Posterior vena cava (tissue), 2 donors: ENCODE results near the gene METTL16. TPM values are rescaled to one million over a fixed set of nuclear protein-coding genes. Genes with fewer than 3 reads are reported as not detected.
"Not testable (repeated sequence)": the region's sequence is repeated elsewhere in the genome, so short reads cannot be mapped to it uniquely, and the experiment has no call there.

Experiments
- DNase-seq: peaks from one replicate; pipeline ENCODE4 v3.0.0-alpha.2; 2020; ENCODE audit warnings: low spot score
- intact Hi-C, 2 donors: fragments of 100-400 bp; cut with DNase I; formaldehyde crosslinking; loops; one replicate each; pipeline versions ENCODE4 v1.14.1 to v1.14.2; 2022 to 2023
- total RNA-seq, 2 donors: library from RNA; stranded (reverse); fragmentation: NEBNext Ultra II Directional; extraction: Animal tissue kit (Norgen Biotek cat#: 25700); gene quantifications; one replicate each; pipeline ENCODE4 v1.2.1, GENCODE V29; 2021
- donor health status: DM: yes; HTN: yes; CAD: no.
- donor health status: DM: yes; HTN: yes; CAD: no.

The METTL16 gene
- total RNA-seq, 2 donors from 2014 or later = 27.6 to 29.4 TPM

DNA sequence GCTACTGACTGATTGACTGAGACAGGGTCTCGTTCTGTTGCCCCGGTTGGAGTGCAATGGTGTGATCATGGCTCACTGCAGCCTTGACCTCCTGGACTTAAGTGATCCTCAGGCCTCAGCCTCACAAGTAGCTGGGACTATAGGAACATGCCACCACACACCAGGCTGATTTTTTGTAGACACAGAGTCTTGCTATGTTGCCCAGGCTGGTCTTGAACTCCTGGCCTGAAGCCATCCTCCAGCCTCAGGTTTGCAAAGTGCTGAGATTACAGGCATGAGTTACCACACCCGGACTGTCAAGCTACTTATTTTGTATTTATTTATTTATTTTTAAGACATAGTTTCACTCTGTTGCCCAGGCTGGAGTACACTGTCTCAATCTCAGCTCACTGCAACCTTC, 55.2 kb downstream of the METTL16 start:
- DNase-seq = no peak

DNA sequence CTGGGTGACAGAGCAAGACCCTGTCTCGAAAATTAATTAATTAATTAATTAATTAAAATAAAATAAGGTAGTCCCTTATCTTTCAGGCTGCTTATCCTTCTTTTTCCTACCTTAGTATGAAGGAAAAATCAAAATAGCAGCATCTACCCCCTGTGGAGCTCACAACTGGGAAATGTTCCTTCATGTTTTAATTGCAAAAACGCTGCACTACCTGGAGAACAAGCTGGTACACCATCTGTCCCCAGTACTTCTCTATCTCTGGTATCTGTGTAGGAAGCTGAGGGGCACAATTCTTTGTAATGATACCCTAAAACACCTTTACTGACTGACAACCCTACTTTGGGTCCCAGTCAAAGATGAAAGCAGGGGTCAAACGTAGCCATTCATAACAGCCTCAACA, 55.7 kb downstream of the METTL16 start:
- DNase-seq = no peak
- intact Hi-C loops = no loop called here

More for the DNA sequence above, 55.2 kb downstream of the METTL16 start:
- intact Hi-C loops = no loop called here

DNA sequence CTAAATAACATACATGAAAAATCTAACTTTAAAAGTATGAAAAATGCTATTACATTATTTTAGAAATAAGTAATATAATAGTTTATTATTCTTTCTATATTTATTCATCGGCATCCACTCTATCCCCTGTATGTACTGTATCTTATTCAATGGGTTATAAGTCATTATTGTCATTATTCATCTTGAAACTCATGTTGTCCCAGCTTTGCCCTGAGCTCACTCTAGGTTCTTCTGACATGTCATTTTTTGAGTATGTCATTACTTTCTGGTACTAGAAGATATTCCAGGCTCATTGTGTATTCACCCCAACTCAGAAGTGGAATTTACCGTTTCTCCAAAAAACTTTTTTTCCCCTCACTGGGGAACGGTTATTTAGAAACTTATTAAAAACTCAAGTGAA, 57.8 kb downstream of the METTL16 start:
- intact Hi-C loops = no loop called here
- no peak for DNase-seq

DNA sequence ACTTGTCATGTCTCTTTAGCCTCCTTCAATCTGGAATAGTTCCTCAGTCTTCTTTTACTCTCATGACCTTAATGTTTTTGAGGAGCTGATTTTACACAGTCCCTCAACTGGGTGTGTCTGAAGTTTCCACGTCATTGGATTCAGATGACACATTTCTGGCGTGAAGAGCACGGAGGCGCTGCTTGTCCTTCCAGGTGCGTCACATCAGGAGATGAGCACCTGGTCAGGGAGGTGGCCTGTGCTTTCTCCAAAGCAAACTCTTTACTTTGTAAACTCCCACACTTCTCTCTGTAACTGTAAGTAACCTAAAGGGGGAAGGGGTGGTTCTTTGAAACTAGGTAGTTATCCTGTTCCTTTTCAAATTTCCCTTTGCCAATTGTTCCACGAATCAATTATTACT, 58.4 kb downstream of the METTL16 start:
- intact Hi-C loops = no loop called here
- DNase-seq = no peak

DNA sequence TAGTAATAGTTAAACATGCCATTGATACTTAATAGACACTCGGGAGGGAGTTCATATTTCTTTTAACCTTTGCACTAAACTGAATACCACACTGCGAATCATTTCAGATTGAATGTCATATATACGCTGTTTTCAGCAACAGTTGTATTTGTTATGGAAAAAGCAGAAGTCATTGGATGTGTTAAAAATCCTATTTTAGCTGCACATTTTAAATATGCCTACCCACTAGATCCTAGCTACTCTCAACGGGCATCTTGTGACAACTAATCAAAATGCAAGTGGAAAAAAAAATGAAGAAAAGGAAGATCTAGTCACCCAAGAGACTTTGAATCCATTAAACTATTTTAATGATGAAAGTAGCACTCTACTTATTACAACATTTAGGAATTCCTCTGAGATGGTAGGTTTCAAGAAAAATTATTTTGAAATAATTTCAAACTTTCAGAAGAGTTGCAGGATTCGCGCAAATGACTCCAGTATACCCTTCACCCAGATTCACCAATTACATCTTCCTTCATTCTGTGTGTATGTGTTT, 59.4 kb downstream of the METTL16 start:
- no peak for DNase-seq
- intact Hi-C loops = no loop called here

DNA sequence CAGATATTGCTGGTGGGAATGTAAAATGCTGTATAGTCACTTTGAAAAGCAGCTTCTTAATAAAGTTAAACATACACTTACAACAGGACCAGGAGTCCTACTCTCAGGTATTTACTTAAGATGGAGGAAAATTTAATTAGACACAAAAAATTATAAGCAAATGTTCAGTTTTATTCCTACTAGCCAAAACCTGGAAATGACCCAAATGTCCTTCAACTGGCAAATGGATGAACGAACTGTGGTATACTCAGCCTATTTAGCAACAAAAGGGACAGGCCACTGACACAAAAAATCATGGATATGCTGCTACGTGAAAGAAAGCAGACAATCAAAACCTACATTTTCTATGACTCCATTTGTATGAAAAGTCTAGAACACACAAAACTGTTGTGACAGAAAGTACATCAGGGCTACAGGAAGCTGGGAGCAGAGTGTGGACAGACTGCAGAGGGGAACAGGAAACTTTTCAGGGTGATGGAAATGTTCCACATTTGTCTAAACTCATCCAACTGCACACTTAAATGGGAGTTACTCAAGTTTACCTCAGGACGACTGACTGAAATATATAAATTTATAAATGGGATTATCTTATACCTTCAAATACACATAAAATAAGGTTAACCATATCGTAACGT, 61.6 kb downstream of the METTL16 start:
- intact Hi-C loops = no loop called here

DNA sequence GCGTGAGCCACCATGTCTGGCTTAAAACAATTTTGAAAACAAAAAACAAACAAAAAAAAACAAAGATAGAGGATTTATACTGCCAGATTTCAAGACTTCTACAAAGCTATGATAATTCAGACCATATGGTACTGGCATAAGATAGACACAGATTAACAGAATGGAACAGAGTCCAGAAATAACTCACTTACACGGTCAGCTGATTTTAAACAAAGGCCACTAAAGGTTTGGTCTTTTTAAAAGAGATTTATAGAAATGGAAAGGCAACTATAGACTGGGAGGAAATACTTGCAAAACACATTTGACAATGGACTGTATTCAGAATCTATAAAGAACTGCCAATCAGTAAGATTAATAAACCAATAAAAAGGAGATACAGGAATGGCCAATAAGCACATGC, 62.2 kb downstream of the METTL16 start:
- no peak for DNase-seq
- intact Hi-C loops = no loop called here

More for the DNA sequence above, 61.6 kb downstream of the METTL16 start:
- no peak for DNase-seq

DNA sequence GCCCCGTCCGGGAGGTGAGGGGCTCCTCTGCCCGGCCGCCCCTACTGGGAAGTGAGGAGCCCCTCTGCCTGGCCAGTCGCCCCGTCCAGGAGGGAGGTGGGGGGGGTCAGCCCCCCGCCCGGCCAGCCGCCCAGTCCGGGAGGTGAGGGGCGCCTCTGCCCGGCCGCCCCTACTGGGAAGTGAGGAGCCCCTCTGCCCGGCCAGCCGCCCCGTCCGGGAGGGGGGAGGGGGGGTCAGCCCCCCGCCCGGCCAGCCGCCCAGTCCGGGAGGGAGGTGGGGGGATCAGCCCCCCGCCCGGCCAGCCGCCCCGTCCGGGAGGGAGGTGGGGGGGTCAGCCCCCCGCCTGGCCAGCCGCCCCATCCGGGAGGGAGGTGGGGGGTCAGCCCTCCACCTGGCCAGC, 64.2 kb downstream of the METTL16 start:
- intact Hi-C loops, DNase-seq: not testable (repeated sequence)

DNA sequence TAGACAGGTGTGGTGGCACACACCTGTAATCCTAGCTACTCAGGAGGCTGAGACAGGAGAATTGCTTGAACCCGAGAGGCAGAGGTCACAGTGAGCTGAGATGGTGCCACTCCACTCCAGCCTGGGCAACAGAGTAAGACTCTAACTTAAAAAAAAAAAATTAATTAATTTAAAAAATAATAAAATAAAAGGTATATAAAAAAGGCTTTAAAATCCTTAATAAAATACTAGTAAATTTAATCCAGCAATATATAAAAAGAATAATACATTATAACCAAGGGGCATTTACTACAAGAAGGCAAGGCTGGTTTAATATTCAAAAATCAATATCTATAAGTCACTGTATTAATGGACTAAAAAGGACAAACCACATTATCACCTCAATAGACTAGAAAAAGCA, 66.0 kb downstream of the METTL16 start:
- no peak for DNase-seq
- intact Hi-C loops = no loop called here

DNA sequence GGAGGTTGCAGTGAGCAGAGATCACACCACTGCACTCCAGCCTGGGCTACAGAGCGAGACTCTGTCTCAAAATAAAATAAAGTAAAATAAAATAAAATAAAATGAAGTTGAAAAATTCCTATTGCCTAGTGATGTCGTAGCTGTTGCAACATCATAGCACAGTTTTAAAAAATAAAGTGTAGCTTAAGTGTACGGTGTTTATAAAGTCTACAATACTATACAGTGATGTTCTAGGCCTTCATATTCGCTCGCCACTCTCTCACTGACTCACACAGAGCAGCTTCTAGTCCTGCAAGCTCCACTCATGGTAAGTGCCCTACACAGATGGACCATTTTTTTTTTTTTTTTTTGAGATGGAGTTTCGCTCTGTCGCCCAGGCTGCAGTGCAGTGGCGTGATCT, 67.3 kb downstream of the METTL16 start:
- intact Hi-C loops = no loop called here
- DNase-seq = no peak

DNA sequence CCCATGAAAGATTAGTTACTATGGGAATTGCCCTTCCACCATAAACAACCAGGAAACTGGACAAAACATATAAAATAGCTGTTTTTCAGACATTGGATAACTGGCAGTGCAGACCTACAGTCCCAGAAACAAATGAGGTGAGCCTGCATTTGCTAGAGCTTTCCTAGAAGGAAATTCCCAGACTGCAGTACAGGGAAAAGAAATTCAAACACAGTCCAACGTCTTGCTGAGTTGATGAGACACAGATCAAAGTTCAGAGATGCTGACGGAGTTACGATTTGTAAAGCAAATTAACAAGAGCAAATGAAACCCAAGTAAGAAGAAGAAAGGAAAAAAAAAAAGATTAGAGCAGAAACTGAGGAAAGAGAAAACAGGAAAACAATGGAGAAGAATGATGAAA, 69.5 kb downstream of the METTL16 start:
- intact Hi-C loops = no loop called here
- DNase-seq = no peak

DNA sequence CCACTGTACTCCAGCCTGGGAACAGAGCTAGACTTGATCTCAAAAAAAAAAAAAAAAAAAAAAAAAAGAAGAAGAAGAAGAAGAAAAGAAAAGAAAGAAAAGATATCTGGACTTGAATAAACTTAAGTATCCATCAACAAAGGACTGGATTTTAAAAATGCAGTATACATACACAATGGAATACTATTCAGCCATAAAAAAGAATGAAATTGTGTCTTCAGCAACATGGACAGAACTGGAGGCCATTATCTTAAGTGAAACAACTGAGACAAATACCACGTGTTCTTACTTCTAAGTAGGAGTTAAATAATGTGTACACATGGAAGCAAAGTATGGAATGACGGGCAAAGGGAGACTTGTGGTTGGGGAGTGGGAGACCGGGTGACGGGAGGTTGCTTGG, 70.8 kb downstream of the METTL16 start:
- intact Hi-C loops = no loop called here
- DNase-seq = no peak

DNA sequence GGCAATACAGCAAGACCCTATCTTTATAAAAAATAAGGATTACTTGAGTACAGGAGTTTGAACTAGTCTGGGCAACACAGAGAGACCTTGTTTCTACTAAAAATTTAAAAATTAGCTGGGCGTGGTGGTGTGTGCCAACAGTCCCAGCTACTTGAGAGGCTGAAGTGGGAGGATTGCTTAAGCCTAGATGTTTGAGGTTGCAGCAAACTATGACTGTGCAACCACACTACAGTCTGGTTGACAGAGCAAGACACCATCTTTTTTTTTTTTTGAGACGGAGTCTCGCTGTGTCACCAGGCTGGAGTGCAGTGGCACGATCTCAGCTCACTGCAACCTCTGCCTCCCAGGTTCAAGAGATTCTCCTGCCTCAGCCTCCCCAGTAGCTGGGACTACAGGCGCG, 71.7 kb downstream of the METTL16 start:
- DNase-seq, intact Hi-C loops: not testable (repeated sequence)

DNA sequence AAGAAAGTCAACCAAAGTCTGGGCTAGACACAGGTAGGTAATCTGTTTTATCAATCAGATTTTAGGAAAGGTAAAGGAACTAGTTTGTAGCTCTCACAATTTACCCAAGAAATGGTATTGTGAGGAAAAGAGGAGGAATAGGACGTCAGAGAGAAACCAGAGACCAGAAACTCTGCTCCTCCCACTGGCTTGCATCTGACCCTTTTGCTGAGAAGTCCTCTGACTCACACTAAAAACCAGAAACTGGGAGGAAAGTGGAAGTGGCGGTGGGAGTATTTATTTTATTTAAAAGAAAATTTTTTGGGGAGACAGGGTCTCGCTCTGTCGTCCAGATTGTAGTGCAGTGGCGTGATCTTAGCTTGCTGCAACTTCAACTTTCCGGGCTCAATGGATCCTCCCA, 72.9 kb downstream of the METTL16 start:
- no peak for DNase-seq
- intact Hi-C loops = no loop called here

DNA sequence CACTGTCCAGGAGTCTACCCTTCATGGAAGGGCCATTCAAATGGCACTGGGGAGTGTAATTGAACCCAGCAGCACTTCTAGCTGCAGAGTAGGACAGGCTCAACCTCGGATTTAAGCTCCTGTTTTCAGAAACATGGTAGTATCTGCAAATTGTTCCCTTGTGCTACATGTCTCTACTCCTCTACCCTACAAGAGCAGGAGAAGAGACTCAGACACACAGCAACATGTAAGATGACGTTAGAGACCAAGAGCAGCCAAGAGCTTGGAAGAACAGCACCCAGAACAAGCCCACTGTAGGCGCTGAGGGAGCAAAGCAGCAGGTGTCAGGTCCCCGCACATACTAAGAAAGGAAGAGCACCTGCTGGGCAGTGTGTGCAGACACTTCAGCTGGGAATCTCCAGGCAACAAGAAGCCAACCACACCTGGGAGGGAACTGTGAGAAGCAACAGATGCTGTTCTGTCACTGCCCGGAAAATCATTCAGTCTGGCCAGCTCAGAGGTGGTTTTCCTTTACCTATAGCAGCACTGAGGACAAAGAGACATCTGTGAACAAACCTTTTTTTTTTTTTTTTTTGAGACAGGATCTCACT, 75.3 kb downstream of the METTL16 start:
- no peak for DNase-seq
- intact Hi-C loops = no loop called here

DNA sequence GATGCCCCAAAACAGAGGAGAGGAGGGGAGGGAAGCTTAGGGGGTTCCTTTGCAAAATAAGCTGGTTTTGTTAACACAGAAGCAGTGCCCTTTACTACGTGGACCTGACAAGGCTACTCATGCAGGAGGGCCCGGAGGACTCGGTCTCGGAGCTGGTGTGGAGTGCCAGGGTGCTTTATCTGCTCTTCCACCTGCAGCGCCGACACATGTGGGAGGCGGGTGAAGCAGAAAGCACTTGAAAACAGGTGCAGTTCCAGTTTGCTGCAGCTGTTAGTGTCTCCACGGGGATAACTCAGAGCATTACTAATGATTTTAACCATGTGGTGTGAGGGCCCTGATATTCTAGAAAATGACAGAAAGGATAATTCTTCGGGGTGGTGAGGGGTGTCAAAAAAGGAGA, 75.8 kb downstream of the METTL16 start:
- no peak for DNase-seq
- intact Hi-C loops = no loop called here

DNA sequence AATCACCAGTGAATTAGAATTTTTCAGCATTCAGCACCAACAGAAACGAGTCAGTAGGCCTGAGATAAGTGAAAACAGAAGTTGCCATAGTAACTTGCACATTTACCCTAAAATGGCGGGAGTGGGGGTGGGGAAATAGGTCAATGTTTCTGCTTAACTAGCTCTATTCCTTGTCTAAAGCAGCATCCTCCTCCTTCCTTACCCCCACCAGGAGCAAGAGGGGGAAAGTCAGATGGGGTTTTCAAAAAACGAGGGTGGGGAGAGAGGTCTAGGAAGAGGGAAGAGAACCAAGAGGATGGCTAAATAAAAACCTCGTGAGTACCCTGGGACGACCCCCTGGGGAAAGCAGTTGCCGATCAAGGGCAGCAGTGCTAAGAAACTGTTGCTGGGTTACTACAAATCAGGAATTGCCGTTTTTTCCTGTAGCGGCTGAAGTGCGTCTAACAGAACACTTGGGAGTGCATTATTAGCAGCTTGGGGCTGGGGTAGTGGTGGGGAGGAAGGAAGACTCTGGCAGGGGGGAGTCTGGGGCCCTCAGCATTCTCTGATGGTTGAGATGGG, 76.4 kb downstream of the METTL16 start:
- no peak for DNase-seq
- intact Hi-C loops = no loop called here

DNA sequence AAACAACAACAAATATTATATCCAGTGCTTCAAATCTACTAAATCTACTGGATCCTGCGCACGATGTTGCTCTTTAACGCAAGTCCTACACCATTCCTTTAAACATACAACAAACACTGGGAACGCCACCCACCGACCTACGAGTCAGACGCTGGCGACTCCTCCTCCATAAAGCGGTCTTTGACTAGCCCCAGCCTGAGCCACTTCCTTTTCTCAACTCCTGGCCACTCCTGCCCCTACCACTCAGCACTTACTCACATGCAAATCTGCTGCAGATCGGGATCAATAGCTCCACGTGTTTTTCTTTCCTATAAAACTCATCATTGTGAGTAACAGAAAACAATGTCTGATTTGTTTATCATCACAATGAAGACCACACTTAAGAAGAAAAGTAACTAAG, 78.0 kb downstream of the METTL16 start:
- no peak for DNase-seq
- intact Hi-C loops = no loop called here

DNA sequence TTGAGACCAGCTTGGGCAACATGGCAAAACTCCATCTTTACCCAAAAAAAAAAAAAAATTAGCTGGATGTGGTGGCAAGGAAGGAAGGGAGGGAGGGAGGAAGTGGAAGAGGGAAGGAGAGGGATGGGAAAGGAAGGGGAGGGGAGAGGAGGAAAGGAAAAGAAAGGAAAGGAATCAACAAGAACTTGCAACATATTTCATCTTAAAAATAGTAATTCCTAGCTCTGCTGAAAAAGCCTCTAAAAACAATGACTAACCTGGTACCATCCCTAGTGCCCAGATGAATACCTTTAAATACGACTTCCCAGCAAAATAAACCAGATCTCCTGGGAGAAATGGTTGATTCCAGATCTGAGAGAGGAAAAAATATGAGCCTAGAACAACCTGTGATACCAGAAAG, 83.8 kb downstream of the METTL16 start:
- no peak for DNase-seq
- intact Hi-C loops = no loop called here

DNA sequence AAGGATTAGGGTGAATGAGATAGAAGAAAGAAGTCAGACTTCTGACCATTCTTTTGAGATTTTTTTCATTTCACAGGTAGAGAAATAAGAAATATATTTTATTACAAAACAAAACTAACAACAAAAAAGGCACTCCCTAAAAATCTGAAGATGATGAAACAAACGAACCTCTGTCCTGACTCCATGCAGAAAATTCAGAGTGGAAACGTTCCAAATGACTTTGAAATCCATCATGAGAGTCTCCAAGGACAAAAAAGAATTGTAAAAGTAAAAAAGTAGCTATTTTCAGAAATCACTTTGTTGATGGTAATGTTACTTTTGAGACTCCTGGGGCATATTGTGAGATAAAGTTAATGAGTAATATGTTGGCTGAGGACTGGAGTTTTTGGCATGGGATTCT, 84.5 kb downstream of the METTL16 start:
- no peak for DNase-seq
- intact Hi-C loops = no loop called here

DNA sequence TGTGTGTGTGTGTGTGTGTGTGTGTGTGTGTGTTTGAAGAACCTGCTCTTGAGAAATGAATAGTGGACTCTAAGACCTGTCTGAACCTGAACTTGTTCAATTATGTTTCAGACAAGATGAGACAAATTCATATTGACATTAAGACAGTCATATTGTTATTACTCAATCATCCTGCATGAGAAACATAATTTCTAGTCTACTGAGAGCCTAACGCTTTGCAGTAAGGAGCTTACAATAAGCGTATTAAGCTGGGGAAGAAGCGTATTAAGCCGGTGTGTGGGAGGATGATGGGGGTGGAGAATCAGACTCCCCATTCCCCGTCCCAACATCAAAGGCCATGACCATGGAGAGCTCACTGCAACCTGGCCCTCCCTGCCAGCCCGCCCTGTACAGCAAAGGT, 88.4 kb downstream of the METTL16 start:
- intact Hi-C loops = no loop called here
- DNase-seq = no peak
